Ishikawa (cell line): ENCODE data around the gene HOXB4.

Experiments
- CREB1 ChIP-seq: IDR thresholded peaks from 2 replicates; pipeline ENCODE4 v1.6.1; 2012; ENCODE audit warnings: low read depth
- EGR1 ChIP-seq: IDR thresholded peaks from 2 replicates; pipeline ENCODE4 v1.6.1; 2012
- EP300 ChIP-seq: IDR thresholded peaks from 2 replicates; pipeline ENCODE4 v1.6.1; 2012; ENCODE audit warnings: borderline replicate concordance
- FOXM1 ChIP-seq: IDR thresholded peaks from 2 replicates; pipeline ENCODE4 v1.6.1; 2012; ENCODE audit warnings: low read depth, borderline replicate concordance
- MAX ChIP-seq: IDR thresholded peaks from 2 replicates; pipeline ENCODE4 v1.6.1; 2012
- NFIC ChIP-seq: IDR thresholded peaks from 2 replicates; pipeline ENCODE4 v1.6.1; 2012
- RAD21 ChIP-seq: IDR thresholded peaks from 2 replicates; pipeline ENCODE4 v1.6.1; 2012; ENCODE audit warnings: low read depth
- TAF1 ChIP-seq: IDR thresholded peaks from 2 replicates; pipeline ENCODE4 v1.6.1; 2012; ENCODE audit warnings: low read depth, mild to moderate bottlenecking
- TCF12 ChIP-seq: IDR thresholded peaks from 2 replicates; pipeline ENCODE4 v1.6.1; 2012; ENCODE audit warnings: low read depth
- TEAD4 ChIP-seq: IDR thresholded peaks from 2 replicates; pipeline ENCODE4 v1.6.1; 2012
- USF1 ChIP-seq: IDR thresholded peaks from 2 replicates; pipeline ENCODE4 v1.6.1; 2012
- YY1 ChIP-seq: IDR thresholded peaks from 2 replicates; pipeline ENCODE4 v1.6.1; 2012; ENCODE audit warnings: low read depth
- ZBTB7A ChIP-seq: IDR thresholded peaks from 2 replicates; pipeline ENCODE4 v1.6.1; 2012; ENCODE audit warnings: low read depth
- TF ChIP-seq, protein P1 (sequence below): IDR thresholded peaks from 2 replicates; pipeline ENCODE4 v1.6.1; 2012; ENCODE audit warnings: low read depth, mild to moderate bottlenecking

- TF ChIP-seq YY1, result no peak
- TF ChIP-seq EP300, result no peak
- TF ChIP-seq TAF1, result no peak
- no peak for TF ChIP-seq RAD21
- TF ChIP-seq MAX, result no peak
- TF ChIP-seq, protein P1, sequence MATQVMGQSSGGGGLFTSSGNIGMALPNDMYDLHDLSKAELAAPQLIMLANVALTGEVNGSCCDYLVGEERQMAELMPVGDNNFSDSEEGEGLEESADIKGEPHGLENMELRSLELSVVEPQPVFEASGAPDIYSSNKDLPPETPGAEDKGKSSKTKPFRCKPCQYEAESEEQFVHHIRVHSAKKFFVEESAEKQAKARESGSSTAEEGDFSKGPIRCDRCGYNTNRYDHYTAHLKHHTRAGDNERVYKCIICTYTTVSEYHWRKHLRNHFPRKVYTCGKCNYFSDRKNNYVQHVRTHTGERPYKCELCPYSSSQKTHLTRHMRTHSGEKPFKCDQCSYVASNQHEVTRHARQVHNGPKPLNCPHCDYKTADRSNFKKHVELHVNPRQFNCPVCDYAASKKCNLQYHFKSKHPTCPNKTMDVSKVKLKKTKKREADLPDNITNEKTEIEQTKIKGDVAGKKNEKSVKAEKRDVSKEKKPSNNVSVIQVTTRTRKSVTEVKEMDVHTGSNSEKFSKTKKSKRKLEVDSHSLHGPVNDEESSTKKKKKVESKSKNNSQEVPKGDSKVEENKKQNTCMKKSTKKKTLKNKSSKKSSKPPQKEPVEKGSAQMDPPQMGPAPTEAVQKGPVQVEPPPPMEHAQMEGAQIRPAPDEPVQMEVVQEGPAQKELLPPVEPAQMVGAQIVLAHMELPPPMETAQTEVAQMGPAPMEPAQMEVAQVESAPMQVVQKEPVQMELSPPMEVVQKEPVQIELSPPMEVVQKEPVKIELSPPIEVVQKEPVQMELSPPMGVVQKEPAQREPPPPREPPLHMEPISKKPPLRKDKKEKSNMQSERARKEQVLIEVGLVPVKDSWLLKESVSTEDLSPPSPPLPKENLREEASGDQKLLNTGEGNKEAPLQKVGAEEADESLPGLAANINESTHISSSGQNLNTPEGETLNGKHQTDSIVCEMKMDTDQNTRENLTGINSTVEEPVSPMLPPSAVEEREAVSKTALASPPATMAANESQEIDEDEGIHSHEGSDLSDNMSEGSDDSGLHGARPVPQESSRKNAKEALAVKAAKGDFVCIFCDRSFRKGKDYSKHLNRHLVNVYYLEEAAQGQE, result no peak
- no peak for TF ChIP-seq TCF12
- no peak for TF ChIP-seq NFIC
- TF ChIP-seq TEAD4, result no peak
- no peak for TF ChIP-seq FOXM1
- no peak for TF ChIP-seq EGR1
- no peak for TF ChIP-seq USF1
- no peak for TF ChIP-seq ZBTB7A
- no peak for TF ChIP-seq CREB1
These were observed 33.7 kb downstream of the HOXB4 start for GRCh38 chr17:48544349-48545021.
